Small intestine (tissue), 7 donors: Measurements from ENCODE around the gene NRXN3. TPM values are rescaled to one million over a fixed set of nuclear protein-coding genes. Genes with fewer than 3 reads are reported as not detected.

Experiments used
- DNase-seq, 2 donors: peaks; one replicate each; pipeline versions ENCODE4 v3.0.0 to v3.0.0-alpha.2; 2013
- FAIRE-seq: peaks from 2 replicates; lab custom pipeline; 2012; peaks lifted over from hg19 to GRCh38; lab: Jason Lieb, UNC
- H3K27ac ChIP-seq, 3 donors: one replicate each; pipeline ENCODE4 v1.5.1; 2013; ENCODE audit warnings: low read length in 2 of 3, mild to moderate bottlenecking in 2 of 3, control low read depth in 1 of 3, inconsistent platforms in 1 of 3, low read depth in 1 of 3, moderate library complexity in 1 of 3
- H3K27me3 ChIP-seq, 3 donors: one replicate each; pipeline ENCODE4 v1.6.1; 2013; ENCODE audit warnings: low read length in 3 of 3, inconsistent platforms in 1 of 3; ENCODE audit not compliant: control insufficient read depth in 3 of 3, insufficient read depth in 3 of 3
- H3K36me3 ChIP-seq, 3 donors: one replicate each; pipeline ENCODE4 v1.6.1; 2013; ENCODE audit warnings: low read length in 3 of 3, inconsistent platforms in 1 of 3, low read depth in 1 of 3, mild to moderate bottlenecking in 1 of 3, moderate library complexity in 1 of 3; ENCODE audit not compliant: control insufficient read depth in 3 of 3, insufficient read depth in 2 of 3
- H3K4me1 ChIP-seq, 3 donors: one replicate each; pipeline ENCODE4 v1.6.1; 2013; ENCODE audit warnings: low read length in 2 of 3, inconsistent platforms in 1 of 3, low read depth in 1 of 3, mild to moderate bottlenecking in 1 of 3, moderate library complexity in 1 of 3; ENCODE audit not compliant: control insufficient read depth in 3 of 3, insufficient read depth in 2 of 3
- H3K4me3 ChIP-seq, 3 donors: one replicate each; pipeline ENCODE4 v1.5.1; 2013; ENCODE audit warnings: low read length in 3 of 3, control low read depth in 1 of 3, inconsistent platforms in 1 of 3, low read depth in 1 of 3, mild to moderate bottlenecking in 1 of 3, moderate library complexity in 1 of 3
- H3K9me3 ChIP-seq, 2 donors: one replicate each; pipeline ENCODE4 v1.6.1; 2013; ENCODE audit warnings: low read depth in 1 of 2, low read length in 1 of 2; ENCODE audit not compliant: control insufficient read depth in 2 of 2, insufficient read depth in 1 of 2
- WGBS, 3 donors: extraction: QIAGEN DNeasy Blood & Tissue Kit; methylation state at CpG; one replicate each; pipeline ENCODE4 v1.1.7; 2013; 5-methylcytosine and 5-hydroxymethylcytosine counted together
- polyA plus RNA-seq, 4 donors: library from polyadenylated mRNA; stranded (reverse) in 3 of 4; unstranded in 1 of 4; fragments of 200-250 nt in 3 of 4; fragments of 120-200 nt in 1 of 4; gene quantifications; one replicate each; pipeline versions ENCODE4 v1.2.1 to v1.2.3, GENCODE V29; 2013
- donor health status: healthy with polysubstance abuse.
- donor health status: control.
- donor health status: control.
- donor health status: Bipolar disorder and iron deficiency.
- donor health status: healthy.

NRXN3 gene
- polyA plus RNA-seq, 4 donors: 2.3 TPM; not detected in 2

GRCh38 chr14:79600406-79600805, 1430.2 kb downstream of the NRXN3 start:
- FAIRE-seq (no peak), DNase-seq (no peak)
- peaks cover 0 to 5% (median 0%) of the 10 kb centered on the region in 3 donors for H3K4me1 ChIP-seq
- H3K4me3 ChIP-seq: no peak overlapping the region
- WGBS, 3 donors: 56 to 89% (median 84%) methylated on average over 3 of the region's 3 CpGs
- no peaks in the 10 kb centered on the region for H3K36me3 ChIP-seq
- peaks cover 0 to 6% of the 10 kb centered on the region in 2 donors for H3K9me3 ChIP-seq
- H3K27me3 ChIP-seq: no peaks in the 10 kb centered on the region
- no peak overlapping the region for H3K27ac ChIP-seq

DNA sequence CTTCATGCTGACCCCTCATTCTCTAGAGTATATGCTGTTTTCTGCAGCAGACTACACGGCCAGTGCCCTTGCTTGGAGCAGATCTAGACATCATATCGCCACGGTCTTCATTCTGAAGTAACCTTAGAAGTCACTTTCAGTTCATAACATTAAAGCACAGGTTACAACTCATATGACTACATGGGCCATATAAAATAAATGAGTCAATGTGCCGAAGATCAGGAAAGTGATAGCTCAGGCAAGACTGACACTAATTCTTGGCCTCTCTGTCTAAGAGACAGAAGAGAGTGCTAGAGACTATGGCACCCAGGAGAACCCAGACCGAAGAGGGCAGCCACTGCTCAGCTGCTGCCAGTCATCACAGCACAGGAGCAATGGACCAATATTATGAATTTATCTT, 1431.4 kb downstream of the NRXN3 start:
- Histone ChIP-seq H3K9me3 (peaks cover 0 to under 1% of the 10 kb centered on the region in 2 donors), H3K27ac (no peak overlapping the region), H3K27me3 (no peaks in the 10 kb centered on the region), H3K36me3 (no peaks in the 10 kb centered on the region), H3K4me3 (no peak overlapping the region), H3K4me1 (peaks cover 0 to 5% (median 0%) of the 10 kb centered on the region in 3 donors)
- DNase-seq (peak in 1 of 2 donors; percentile 3), FAIRE-seq (no peak)
- WGBS, 3 donors: 51 to 78% (median 64%) methylated on average over 5 of the region's 5 CpGs

GRCh38 chr14:79602045-79602444, 1431.9 kb downstream of the NRXN3 start:
- Histone ChIP-seq H3K36me3 (no peaks in the 10 kb centered on the region), H3K9me3 (no peaks in the 10 kb centered on the region), H3K4me3 (no peak overlapping the region), H3K27me3 (no peaks in the 10 kb centered on the region), H3K27ac (no peak overlapping the region), H3K4me1 (peaks cover 0 to 5% (median 0%) of the 10 kb centered on the region in 3 donors)
- 33 to 57% (median 43%) methylated on average over 1 of the region's 1 CpG for WGBS, 3 donors
- FAIRE-seq (no peak), DNase-seq (peak; percentile 11 to 23)

DNA sequence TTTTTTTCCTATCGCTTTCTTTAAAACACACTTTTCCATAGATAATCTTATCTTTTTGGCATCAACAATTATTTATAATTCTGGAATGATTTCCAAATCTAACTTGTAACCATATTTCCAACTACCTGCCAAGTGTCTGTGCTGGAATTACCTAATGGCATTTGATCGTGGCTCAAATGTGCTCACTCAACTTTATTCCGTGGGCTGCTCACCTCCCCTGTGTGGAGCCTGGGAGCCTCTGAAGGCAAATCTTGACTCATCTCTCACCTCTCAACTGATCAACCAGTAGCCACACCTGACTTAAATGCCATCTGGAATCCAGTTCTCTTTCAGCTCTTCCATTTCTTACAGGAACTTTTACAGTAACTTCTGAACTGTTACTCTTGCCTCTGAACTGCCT, 1432.6 kb downstream of the NRXN3 start:
- 39 to 74% (median 69%) methylated on average over 3 of the region's 3 CpGs for WGBS, 3 donors
- no peak for DNase-seq
- Histone ChIP-seq H3K36me3 (no peaks in the 10 kb centered on the region), H3K27me3 (no peaks in the 10 kb centered on the region), H3K4me1 (peaks cover 0 to 5% (median 0%) of the 10 kb centered on the region in 3 donors), H3K4me3 (no peak overlapping the region), H3K9me3 (no peaks in the 10 kb centered on the region), H3K27ac (no peak overlapping the region)
- FAIRE-seq: no peak

GRCh38 chr14:79605849-79606248, 1435.7 kb downstream of the NRXN3 start:
- H3K4me1 ChIP-seq: peaks cover 0 to 5% (median 0%) of the 10 kb centered on the region in 3 donors
- no peaks in the 10 kb centered on the region for H3K9me3 ChIP-seq
- H3K27ac ChIP-seq: no peak overlapping the region
- 57 to 78% (median 73%) methylated on average over 4 of the region's 4 CpGs for WGBS, 3 donors
- no peaks in the 10 kb centered on the region for H3K36me3 ChIP-seq
- H3K4me3 ChIP-seq: no peak overlapping the region
- no peaks in the 10 kb centered on the region for H3K27me3 ChIP-seq
- FAIRE-seq (no peak), DNase-seq (no peak)

- FAIRE-seq (no peak), DNase-seq (no peak)
- H3K9me3 ChIP-seq: no peaks in the 10 kb centered on the region
- no peaks in the 10 kb centered on the region for H3K27me3 ChIP-seq
- H3K36me3 ChIP-seq: no peaks in the 10 kb centered on the region
- 87 to 92% (median 88%) methylated on average over 3 of the region's 3 CpGs for WGBS, 3 donors
- no peak overlapping the region for H3K27ac ChIP-seq
- H3K4me3 ChIP-seq: no peak overlapping the region
- H3K4me1 ChIP-seq: no peaks in the 10 kb centered on the region
These were observed 1438.3 kb downstream of the NRXN3 start for GRCh38 chr14:79608446-79608845.

GRCh38 chr14:79613625-79614024, 1443.5 kb downstream of the NRXN3 start:
- no peaks in the 10 kb centered on the region for H3K9me3 ChIP-seq
- H3K36me3 ChIP-seq: no peaks in the 10 kb centered on the region
- no peak overlapping the region for H3K27ac ChIP-seq
- FAIRE-seq (no peak), DNase-seq (no peak)
- H3K4me1 ChIP-seq: no peaks in the 10 kb centered on the region
- no peaks in the 10 kb centered on the region for H3K27me3 ChIP-seq
- WGBS, 3 donors: 61 to 87% (median 68%) methylated on average over 5 of the region's 5 CpGs
- no peak overlapping the region for H3K4me3 ChIP-seq

DNA sequence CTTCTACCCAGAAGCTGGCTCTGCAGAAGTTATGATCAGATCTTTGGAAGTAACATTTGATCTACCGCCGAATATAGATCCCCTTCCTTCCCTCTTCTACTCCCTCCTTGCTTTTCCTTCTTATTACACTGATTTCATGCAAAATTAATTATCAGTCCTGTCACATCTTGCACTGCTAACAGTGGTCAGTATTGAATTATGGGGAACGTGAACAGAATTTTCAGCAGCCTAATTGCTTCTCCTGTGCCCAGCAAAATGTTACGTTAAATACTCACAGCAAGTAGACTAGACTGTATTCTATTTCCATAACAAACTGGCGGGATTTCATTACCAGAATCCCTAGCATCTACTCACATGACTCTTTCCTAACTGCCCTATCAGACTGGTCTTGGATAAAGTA, 1444.3 kb downstream of the NRXN3 start:
- H3K27me3 ChIP-seq: no peaks in the 10 kb centered on the region

DNA sequence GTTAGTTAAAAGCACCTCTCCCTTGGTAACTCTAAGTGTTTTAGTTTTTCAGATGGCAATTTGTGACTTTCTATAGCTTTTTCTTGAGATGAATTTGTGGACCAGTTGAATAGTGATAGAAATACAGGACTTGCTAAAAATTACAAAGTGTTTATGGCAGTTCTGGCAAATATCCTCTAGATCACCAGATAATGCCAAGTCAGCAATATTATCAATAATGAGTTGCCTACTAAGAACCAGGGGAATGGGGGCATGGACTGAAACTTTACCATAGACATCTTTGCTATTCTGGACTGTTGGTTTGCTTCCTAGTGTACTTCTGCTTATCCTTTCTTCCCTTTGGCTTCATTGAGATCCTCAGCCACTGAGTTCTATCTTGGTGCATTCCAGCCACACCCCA, 1456.9 kb downstream of the NRXN3 start:
- peaks cover 0 to 6% (median 0%) of the 10 kb centered on the region in 3 donors for H3K4me1 ChIP-seq
- DNase-seq: no peak
- peaks cover 0 to 4% of the 10 kb centered on the region in 2 donors for H3K9me3 ChIP-seq
- H3K36me3 ChIP-seq: no peaks in the 10 kb centered on the region
- no peak for FAIRE-seq
- no peak overlapping the region for H3K27ac ChIP-seq
- H3K27me3 ChIP-seq: no peaks in the 10 kb centered on the region
- H3K4me3 ChIP-seq: no peak overlapping the region

More for the DNA sequence above, 1444.3 kb downstream of the NRXN3 start:
- Histone ChIP-seq H3K36me3 (no peaks in the 10 kb centered on the region), H3K4me1 (no peaks in the 10 kb centered on the region), H3K9me3 (no peaks in the 10 kb centered on the region), H3K4me3 (no peak overlapping the region), H3K27ac (no peak overlapping the region)
- WGBS, 3 donors: 89 to 93% (median 90%) methylated on average over 5 of the region's 5 CpGs
- FAIRE-seq (no peak), DNase-seq (no peak)
